A673 (cell line): Measurements from ENCODE around the gene SNAI3. TPM values are rescaled to one million over a fixed set of nuclear protein-coding genes. Genes with fewer than 3 reads are reported as not detected.

Experiments
- BruUV-seq: library from RNA; stranded (reverse); fragments of 400-500 nt; replicated peaks from 2 replicates; lab custom pipeline; 2021; lab: Mats Ljungman, UMichigan
- CTCF ChIA-PET: fragments of 300-600 bp; sonication (Branson Sonifier 250); formaldehyde crosslinking; loops from one replicate; lab custom pipeline; 2022; ENCODE audit warnings: antibody characterized with exemption; lab: Charles Lee
- POLR2A ChIA-PET: fragments of 300-600 bp; sonication (Branson Sonifier 250); formaldehyde crosslinking; loops from one replicate; lab custom pipeline; 2022; ENCODE audit warnings: antibody characterized with exemption; ENCODE audit not compliant: low non-redundant PET; lab: Charles Lee
- DNase-seq: peaks from one replicate; pipeline ENCODE4 v3.0.0-alpha.2; 2015; ENCODE audit warnings: low spot score
- H3K27ac ChIP-seq: fragments of 200-600 bp; sonication (generic); 2 replicates; pipeline ENCODE4 v1.5.1; 2016; ENCODE audit warnings: mixed run types, low read depth, mild to moderate bottlenecking, mixed read lengths, antibody characterized with exemption, low read length; ENCODE audit not compliant: poor library complexity, severe bottlenecking
- H3K27me3 ChIP-seq: fragments of 200-600 bp; sonication (generic); replicated peaks from 2 replicates; pipeline ENCODE4 v1.6.1; 2017; ENCODE audit warnings: mixed run types, low read depth, mild to moderate bottlenecking, mixed read lengths, antibody characterized with exemption, low read length; ENCODE audit not compliant: insufficient read depth, poor library complexity
- H3K36me3 ChIP-seq: fragments of 200-600 bp; sonication (generic); 2 replicates; pipeline ENCODE4 v1.6.1; 2016; ENCODE audit warnings: mixed run types, mild to moderate bottlenecking, mixed read lengths, antibody characterized with exemption, low read length; ENCODE audit not compliant: insufficient read depth, poor library complexity, severe bottlenecking
- H3K4me1 ChIP-seq: fragments of 200-600 bp; sonication (generic); 2 replicates; pipeline ENCODE4 v1.6.1; 2017; ENCODE audit warnings: mixed run types, mild to moderate bottlenecking, mixed read lengths, antibody characterized with exemption, low read length; ENCODE audit not compliant: insufficient read depth, poor library complexity, severe bottlenecking
- H3K4me3 ChIP-seq: fragments of 200-600 bp; sonication (generic); 2 replicates; pipeline ENCODE4 v1.5.1; 2016; ENCODE audit warnings: low read depth, mixed run types, mild to moderate bottlenecking, mixed read lengths, low read length; ENCODE audit not compliant: poor library complexity, severe bottlenecking
- H3K9me3 ChIP-seq: fragments of 200-600 bp; sonication (generic); 2 replicates; pipeline ENCODE4 v1.6.1; 2016; ENCODE audit warnings: mixed run types, low read depth, mild to moderate bottlenecking, mixed read lengths, antibody characterized with exemption, low read length; ENCODE audit not compliant: poor library complexity, severe bottlenecking
- EZH2 ChIP-seq: fragments of 200-600 bp; sonication (generic); IDR thresholded peaks from 2 replicates; pipeline ENCODE4 v1.6.1; 2017; ENCODE audit warnings: borderline replicate concordance, low read depth, mild to moderate bottlenecking, mixed read lengths, antibody characterized with exemption, low read length; ENCODE audit not compliant: poor library complexity, severe bottlenecking
- intact Hi-C: fragments of 100-400 bp; cut with micrococcal nuclease; formaldehyde crosslinking; loops from one replicate; pipeline ENCODE4 v1.10.0; 2022; ENCODE audit not compliant: unreplicated experiment
- total RNA-seq: library from RNA; stranded (reverse); gene quantifications from 2 replicates; pipeline ENCODE4 v1.2.3, GENCODE V29; 2021
- TF ChIP-seq, protein P1 (sequence below): fragments of 300-800, 200-600 bp; sonication (generic); conservative IDR thresholded peaks from 2 replicates; pipeline ENCODE4 v1.5.1; 2017; ENCODE audit warnings: low read depth, mild to moderate bottlenecking, antibody characterized with exemption, low read length, moderate library complexity, mixed read lengths

SNAI3 gene
- total RNA-seq, 1 experiment from 2014 or later, result not detected

DNA sequence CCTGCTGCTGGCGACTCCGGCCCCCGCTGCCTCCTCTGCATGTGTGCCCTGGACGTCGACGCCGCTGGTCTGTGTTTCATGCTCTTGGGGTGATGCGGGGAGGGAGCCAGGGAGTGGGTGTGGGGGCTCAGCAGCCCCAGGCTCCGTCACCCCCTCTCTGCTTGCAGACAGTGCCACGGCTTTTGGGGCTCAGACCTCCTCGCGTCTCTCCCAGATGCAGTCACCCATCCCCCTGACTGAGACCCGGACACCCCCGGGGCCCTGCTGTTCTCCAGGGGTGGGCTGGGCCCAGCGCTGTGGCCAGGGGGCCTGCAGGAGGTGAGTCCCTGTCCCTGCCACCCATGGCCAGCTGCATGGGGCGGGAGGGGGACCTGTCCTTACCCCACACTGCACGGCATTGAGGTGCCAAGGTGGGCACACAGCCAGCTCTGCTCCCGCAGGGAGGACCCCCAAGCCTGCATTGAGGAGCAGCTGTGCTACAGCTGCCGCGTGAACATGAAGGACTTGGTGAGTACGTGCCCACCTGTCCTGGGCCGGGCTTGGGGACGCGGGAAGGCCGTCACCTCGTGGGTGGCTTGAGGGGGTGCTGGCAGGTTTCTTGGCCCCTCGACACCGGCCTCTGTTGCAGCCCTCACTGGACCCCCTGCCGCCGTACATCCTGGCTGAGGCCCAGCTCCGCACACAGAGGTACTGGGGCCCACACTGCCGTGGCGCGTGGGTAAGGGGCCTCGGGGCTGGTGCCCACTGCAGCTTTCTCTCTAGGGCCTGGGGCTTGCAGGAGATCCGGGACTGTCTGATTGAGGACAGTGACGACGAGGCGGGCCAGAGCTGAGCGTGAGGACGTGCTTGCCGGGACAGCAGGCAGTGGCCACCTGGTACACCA lies 28.4 kb upstream of the SNAI3 start:
- H3K4me1 ChIP-seq, result no peaks in the 10 kb centered on the region
- no peaks in the 10 kb centered on the region for H3K27me3 ChIP-seq
- TF ChIP-seq, protein P1, sequence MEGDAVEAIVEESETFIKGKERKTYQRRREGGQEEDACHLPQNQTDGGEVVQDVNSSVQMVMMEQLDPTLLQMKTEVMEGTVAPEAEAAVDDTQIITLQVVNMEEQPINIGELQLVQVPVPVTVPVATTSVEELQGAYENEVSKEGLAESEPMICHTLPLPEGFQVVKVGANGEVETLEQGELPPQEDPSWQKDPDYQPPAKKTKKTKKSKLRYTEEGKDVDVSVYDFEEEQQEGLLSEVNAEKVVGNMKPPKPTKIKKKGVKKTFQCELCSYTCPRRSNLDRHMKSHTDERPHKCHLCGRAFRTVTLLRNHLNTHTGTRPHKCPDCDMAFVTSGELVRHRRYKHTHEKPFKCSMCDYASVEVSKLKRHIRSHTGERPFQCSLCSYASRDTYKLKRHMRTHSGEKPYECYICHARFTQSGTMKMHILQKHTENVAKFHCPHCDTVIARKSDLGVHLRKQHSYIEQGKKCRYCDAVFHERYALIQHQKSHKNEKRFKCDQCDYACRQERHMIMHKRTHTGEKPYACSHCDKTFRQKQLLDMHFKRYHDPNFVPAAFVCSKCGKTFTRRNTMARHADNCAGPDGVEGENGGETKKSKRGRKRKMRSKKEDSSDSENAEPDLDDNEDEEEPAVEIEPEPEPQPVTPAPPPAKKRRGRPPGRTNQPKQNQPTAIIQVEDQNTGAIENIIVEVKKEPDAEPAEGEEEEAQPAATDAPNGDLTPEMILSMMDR, result no peak
- TF ChIP-seq EZH2, result no peak
- no peak overlapping the region for H3K4me3 ChIP-seq
- peaks cover 54% of the 10 kb centered on the region for H3K36me3 ChIP-seq
- CTCF ChIA-PET, result no interaction called here
- no peak for DNase-seq
- intact Hi-C loops, result no loop called here
- H3K27ac ChIP-seq, result no peak overlapping the region
- POLR2A ChIA-PET, result no interaction called here
- no peaks in the 10 kb centered on the region for H3K9me3 ChIP-seq
- no TSS peak for BruUV-seq

DNA sequence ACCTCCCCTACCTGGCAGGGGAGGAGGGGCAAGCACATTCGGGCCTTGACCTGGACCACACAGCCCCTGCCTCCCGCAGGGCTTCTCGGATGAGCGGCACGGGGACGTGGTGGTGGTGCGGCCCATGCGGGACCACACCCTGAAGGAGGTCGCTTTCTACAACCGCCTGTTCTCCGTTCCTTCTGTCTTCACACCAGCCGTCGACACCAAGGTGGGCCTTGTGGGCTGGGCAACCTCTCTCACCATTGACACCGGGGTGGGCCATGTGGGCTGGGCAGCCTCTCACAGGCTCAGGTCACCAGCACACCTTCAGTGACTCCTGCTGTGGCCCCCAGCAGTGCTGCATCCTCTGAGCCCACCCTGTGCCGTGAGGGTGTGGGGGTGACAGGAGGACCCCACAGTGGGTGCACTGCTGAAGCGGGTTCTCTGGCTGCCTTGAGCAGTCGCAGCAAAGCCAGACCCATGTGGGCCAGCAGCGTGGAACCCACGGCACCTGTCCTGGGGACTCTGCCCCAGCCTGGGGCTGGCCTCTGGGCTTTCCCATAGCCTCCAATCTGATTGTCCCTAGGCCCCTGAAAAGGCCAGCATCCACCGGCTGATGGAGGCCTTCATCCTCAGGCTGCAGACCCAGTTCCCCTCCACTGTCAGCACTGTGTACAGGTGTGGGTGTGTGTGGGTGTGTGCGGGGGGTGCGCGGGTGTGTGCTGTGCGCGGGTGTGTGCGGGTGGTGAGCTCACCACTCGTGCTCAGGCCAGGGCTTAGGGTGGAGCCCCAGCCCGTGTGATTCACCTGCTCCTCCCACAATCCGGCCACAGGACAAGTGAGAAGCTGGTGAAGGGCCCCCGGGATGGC lies 27.5 kb upstream of the SNAI3 start:
- Histone ChIP-seq H3K4me1 (no peaks in the 10 kb centered on the region), H3K27ac (no peak overlapping the region), H3K27me3 (no peaks in the 10 kb centered on the region), H3K4me3 (no peak overlapping the region), H3K36me3 (peaks cover 47% of the 10 kb centered on the region), H3K9me3 (no peaks in the 10 kb centered on the region)
- POLR2A ChIA-PET, result no interaction called here
- no TSS peak for BruUV-seq
- CTCF ChIA-PET, result no interaction called here
- intact Hi-C loops, result no loop called here
- TF ChIP-seq EZH2, result no peak
- TF ChIP-seq, protein P1, result no peak
- DNase-seq, result no peak

DNA sequence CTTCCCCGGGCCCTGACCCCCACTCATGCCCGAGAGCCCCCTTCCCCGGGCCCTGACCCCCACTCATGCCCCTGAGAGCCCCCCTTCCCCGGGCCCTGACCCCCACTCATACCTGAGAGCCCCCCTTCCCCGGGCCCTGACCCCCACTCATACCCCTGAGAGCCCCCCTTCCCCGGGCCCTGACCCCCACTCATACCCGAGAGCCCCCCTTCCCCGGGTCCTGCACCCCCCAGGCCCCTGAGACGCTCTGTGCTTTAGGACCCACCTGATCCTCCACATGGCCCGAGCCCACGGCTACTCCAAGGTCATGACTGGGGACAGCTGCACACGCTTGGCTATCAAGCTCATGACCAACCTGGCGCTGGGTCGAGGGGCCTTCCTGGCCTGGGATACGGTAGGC lies 26.7 kb upstream of the SNAI3 start:
- ChIA-PET POLR2A (no interaction called here), CTCF (no interaction called here)
- no TSS peak for BruUV-seq
- Histone ChIP-seq H3K27me3 (no peaks in the 10 kb centered on the region), H3K4me3 (no peak overlapping the region), H3K27ac (no peak overlapping the region), H3K4me1 (no peaks in the 10 kb centered on the region), H3K9me3 (no peaks in the 10 kb centered on the region), H3K36me3 (peaks cover 42% of the 10 kb centered on the region)
- TF ChIP-seq, protein P1, result no peak
- no peak for TF ChIP-seq EZH2
- DNase-seq, result no peak
- intact Hi-C loops, result no loop called here
